Panc1 (cell line): ENCODE data around the gene IFNG. TPM values are rescaled to one million over a fixed set of nuclear protein-coding genes. Genes with fewer than 3 reads are reported as not detected.

ENCODE experiments used
- ATAC-seq: fragments of 200-7000 bp; cut with Tn5 transposase; 2 replicates; pipeline ENCODE4 v1.9.1; 2020; ENCODE audit warnings: mild to moderate bottlenecking, moderate library complexity
- BruUV-seq: library from RNA; stranded (reverse); fragments of 400-500 nt; replicated peaks from 2 replicates; lab custom pipeline; 2021; lab: Mats Ljungman, UMichigan
- CTCF ChIA-PET: fragments of 300-600 bp; sonication (Branson Sonifier 250); formaldehyde crosslinking; loops from one replicate; lab custom pipeline; 2022; ENCODE audit warnings: antibody characterized with exemption; lab: Charles Lee
- POLR2A ChIA-PET: fragments of 300-600 bp; sonication (Branson Sonifier 250); formaldehyde crosslinking; loops from one replicate; lab custom pipeline; 2022; ENCODE audit warnings: antibody characterized with exemption; lab: Charles Lee
- DNase-seq: peaks from one replicate; pipeline ENCODE4 v3.0.0-alpha.2; 2010; ENCODE audit warnings: low read depth, low spot score
- H3K27ac ChIP-seq: 2 replicates; pipeline ENCODE4 v1.5.1; 2011; ENCODE audit warnings: mild to moderate bottlenecking, low read length, inconsistent platforms
- H3K27me3 ChIP-seq: fragments of 200-500 bp; sonication (Bioruptor generic); 2 replicates; pipeline ENCODE4 v1.6.0; 2014; ENCODE audit warnings: low read length, inconsistent platforms; ENCODE audit not compliant: control insufficient read depth, insufficient read depth
- H3K36me3 ChIP-seq: fragments of 200-500 bp; sonication (Bioruptor generic); 2 replicates; pipeline ENCODE4 v1.5.1; 2014; ENCODE audit warnings: inconsistent platforms, mild to moderate bottlenecking, low read length, moderate library complexity; ENCODE audit not compliant: control insufficient read depth, insufficient read depth
- H3K4me1 ChIP-seq: 2 replicates; pipeline ENCODE4 v1.5.1; 2011; ENCODE audit warnings: inconsistent platforms, mild to moderate bottlenecking, low read length, moderate library complexity; ENCODE audit not compliant: control insufficient read depth, insufficient read depth
- H3K4me3 ChIP-seq, 2 experiments: 2 replicates each; pipeline ENCODE4 v1.5.1; 2011 to 2012; ENCODE audit warnings: low read depth in 2 of 2, low read length in 2 of 2, mild to moderate bottlenecking in 2 of 2, inconsistent platforms in 1 of 2, moderate library complexity in 1 of 2
- H3K9me3 ChIP-seq: fragments of 200-500 bp; sonication (Bioruptor generic); 2 replicates; pipeline ENCODE4 v1.5.1; 2014; ENCODE audit warnings: low read depth, mild to moderate bottlenecking, inconsistent platforms, low read length, moderate library complexity; ENCODE audit not compliant: control insufficient read depth, insufficient read depth
- CTCF ChIP-seq: fragments of 450-650 bp; IDR thresholded peaks from 2 replicates; pipeline ENCODE4 v1.5.1; 2017; ENCODE audit warnings: mild to moderate bottlenecking
- POLR2AphosphoS5 ChIP-seq: IDR thresholded peaks from 2 replicates; pipeline ENCODE4 v1.6.1; 2012; ENCODE audit warnings: mild to moderate bottlenecking, low read depth, low read length, moderate library complexity
- REST ChIP-seq, 2 experiments: IDR thresholded peaks; 2 replicates each; pipeline ENCODE4 v1.6.1; 2011 to 2012; ENCODE audit warnings: low read depth in 2 of 2, control low read depth in 1 of 2, low read length in 1 of 2, mild to moderate bottlenecking in 1 of 2, moderate library complexity in 1 of 2; ENCODE audit not compliant: insufficient read depth in 1 of 2
- SIN3A ChIP-seq: IDR thresholded peaks from 2 replicates; pipeline ENCODE4 v1.6.1; 2012; ENCODE audit warnings: low read depth, mild to moderate bottlenecking, low read length, moderate library complexity, borderline replicate concordance; ENCODE audit not compliant: insufficient read depth
- TCF7L2 ChIP-seq: IDR thresholded peaks from 2 replicates; pipeline ENCODE4 v1.6.1; 2011; ENCODE audit warnings: mild to moderate bottlenecking, low read depth, low read length, inconsistent platforms
- in situ Hi-C: cut with HindIII; loops from 2 replicates; pipeline ENCODE4 v1.10.0; 2016; ENCODE audit warnings: low sequenced_read_pairs, low pct_unique_long_range_greater_than_20kb
- intact Hi-C: fragments of 100-400 bp; cut with micrococcal nuclease; formaldehyde crosslinking; loops from one replicate; pipeline ENCODE4 v1.10.0; 2022; ENCODE audit not compliant: unreplicated experiment
- total RNA-seq: library from RNA; stranded (reverse); gene quantifications from one replicate; pipeline ENCODE4 v1.2.1, GENCODE V29; 2021; ENCODE audit not compliant: unreplicated experiment

Gene IFNG
- total RNA-seq, 1 experiment from 2014 or later: 0.33 TPM

GRCh38 chr12:68154779-68155178, 4.8 kb downstream of the IFNG start:
- in situ Hi-C loops (no loop called here), intact Hi-C loops (no loop called here)

GRCh38 chr12:68148261-68148951, 11.1 kb downstream of the IFNG start:
- 0 out of 2 replicates have a peak, but pooled peaks cover 13% of the 10 kb centered on the region for H3K27me3 ChIP-seq
- no peak for ATAC-seq
- BruUV-seq: no TSS peak
- intact Hi-C loops: no loop called here
- H3K36me3 ChIP-seq: no peaks in the 10 kb centered on the region
- CTCF ChIA-PET: interaction anchor here (0.6 kb wide), 1 partner anchor 111 kb away, joined by 3 read pairs; no protein-coding TSS in a partner anchor
- TF ChIP-seq POLR2AphosphoS5 (no peak), REST (IDR thresholded peaks at IDR 0.05; ENCODE audit: insufficient read depth in 1 of 2, low read depth in 2 of 2, low read length in 1 of 2) (no peak), CTCF (no peak)
- in situ Hi-C loops: no loop called here
- POLR2A ChIA-PET: no interaction called here
- H3K27ac ChIP-seq: no peak overlapping the region
- no peaks in the 10 kb centered on the region for H3K9me3 ChIP-seq
- H3K4me3 ChIP-seq: no peak overlapping the region
- DNase-seq: no peak
- no peaks in the 10 kb centered on the region for H3K4me1 ChIP-seq

More at GRCh38 chr12:68154779-68155178, 4.8 kb downstream of the IFNG start:
- POLR2A ChIA-PET: no interaction called here
- DNase-seq (no peak), ATAC-seq (no peak)
- Histone ChIP-seq H3K27ac (no peak overlapping the region), H3K4me3 (no peak overlapping the region), H3K36me3 (no peaks in the 10 kb centered on the region), H3K27me3 (peaks cover 18% of the 10 kb centered on the region), H3K9me3 (no peaks in the 10 kb centered on the region), H3K4me1 (no peaks in the 10 kb centered on the region)
- BruUV-seq: no TSS peak
- CTCF ChIA-PET: no interaction called here
- no peak for TF ChIP-seq REST (IDR thresholded peaks at IDR 0.05; ENCODE audit: insufficient read depth in 1 of 2, low read depth in 2 of 2, low read length in 1 of 2)
- TF ChIP-seq TCF7L2: no peak
- no peak for TF ChIP-seq SIN3A
- no peak for TF ChIP-seq POLR2AphosphoS5
- no peak for TF ChIP-seq CTCF
